Measurements from ENCODE around the gene NCOA7.
"Not testable (repeated sequence)": the region's sequence is repeated elsewhere in the genome, so short reads cannot be mapped to it uniquely, and the experiment has no call there.

NCOA7 gene

DNA sequence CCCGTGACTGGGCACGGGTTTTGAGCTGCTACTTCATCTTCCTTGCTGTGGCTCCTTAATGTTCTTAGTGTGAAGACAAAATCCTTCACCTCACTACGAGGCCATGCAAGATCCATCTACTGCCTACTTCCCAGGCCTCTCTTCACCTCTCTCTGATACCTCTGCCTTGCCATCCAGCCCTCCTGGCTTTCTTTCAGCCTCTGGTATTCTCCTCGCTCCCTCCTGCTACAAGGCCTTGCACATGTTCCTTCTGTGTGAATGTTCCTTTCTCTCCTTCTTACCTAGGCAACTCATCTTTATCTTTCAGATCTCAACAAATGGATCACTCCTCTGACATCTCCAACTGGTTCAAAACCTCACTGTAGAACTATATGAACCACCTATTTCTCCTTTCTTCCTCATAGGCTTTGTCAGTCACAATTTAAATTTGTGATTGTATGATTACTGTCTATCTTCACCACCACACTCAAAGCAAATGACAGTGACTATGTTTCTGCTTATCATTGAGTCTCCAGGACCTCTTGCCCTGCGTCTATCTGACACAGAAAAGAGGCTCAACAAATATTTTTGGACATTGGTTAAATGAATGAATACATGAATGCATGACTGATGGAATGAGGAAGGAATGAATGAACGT is 21.5 kb upstream of the NCOA7 start:
- no CpG with 5 or more reads among the region's 6 CpGs for whole genome bisulfite sequencing, 2 donors (ENCODE audit: extremely low coverage in 2 of 2, insufficient read length in 2 of 2, insufficient replicate concordance in 1 of 2)
- no peak overlapping the region for H3K23ac ChIP-seq (ENCODE audit: low read depth, low read length, poor library complexity)

DNA sequence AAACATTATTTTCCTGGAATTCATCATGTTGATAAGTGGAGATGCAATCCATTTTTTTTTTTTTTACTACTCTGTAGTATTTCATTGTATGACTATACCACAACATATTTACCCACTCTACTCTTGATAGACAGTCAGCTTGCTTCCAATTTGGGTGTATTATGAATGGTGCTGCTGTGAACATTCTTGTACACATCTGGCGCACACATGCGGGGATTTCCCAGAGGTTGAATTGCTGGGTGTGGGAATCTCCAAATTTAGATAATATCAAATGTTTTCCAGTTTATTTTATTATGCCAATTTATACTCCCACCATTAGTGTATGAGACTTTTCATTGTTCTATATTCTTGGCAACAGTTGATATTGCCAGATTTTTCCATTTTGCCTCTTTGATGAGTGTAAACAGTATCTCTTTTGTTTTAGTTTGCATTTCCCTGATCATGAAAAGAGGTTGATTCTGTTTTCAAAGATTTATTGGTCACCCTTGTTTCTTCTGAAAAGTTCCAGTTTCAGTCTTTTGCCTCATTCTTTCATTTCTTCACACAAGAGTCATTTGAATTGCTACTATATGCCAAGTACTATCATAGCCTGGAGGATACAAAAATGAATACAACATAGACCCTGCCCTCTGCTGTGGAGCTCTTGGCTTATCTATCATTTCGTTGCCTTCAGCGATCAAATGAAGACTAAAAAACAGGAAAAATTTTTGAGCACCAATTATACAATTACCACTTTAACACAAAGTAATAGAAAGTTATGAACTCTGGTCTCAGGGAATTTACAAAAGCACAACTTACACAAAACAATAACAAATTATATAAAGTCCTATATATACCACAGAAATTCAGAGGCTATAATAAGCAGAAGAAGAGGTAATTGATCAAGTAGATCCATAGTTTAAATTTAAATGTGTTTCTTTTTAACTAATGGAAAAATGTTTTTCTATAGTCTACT is 17.1 kb upstream of the NCOA7 start:
- H3K18ac ChIP-seq (ENCODE audit: low read length): no peak overlapping the region

More for the DNA sequence above, 21.5 kb upstream of the NCOA7 start:
- Histone ChIP-seq H3K4ac (ENCODE audit: low read length) (no peak overlapping the region), H3K14ac (ENCODE audit: low read length) (no peak overlapping the region), H3K4me3 (ENCODE audit: low read length in 2 of 2) (no peak overlapping the region), H3K27me3 (ENCODE audit: control insufficient read depth in 3 of 3, insufficient read depth in 3 of 3, low read depth in 1 of 3, low read length in 3 of 3) (peaks cover 0 to 38% (median 0%) of the 10 kb centered on the region in 3 experiments), H3K36me3 (replicated peaks in 1 of 2; ENCODE audit: control insufficient read depth in 2 of 2, insufficient read depth in 2 of 2, low read length in 2 of 2) (no peaks in the 10 kb centered on the region), H3K9ac (ENCODE audit: low read depth, low read length, poor library complexity) (no peak overlapping the region), H2AFZ (ENCODE audit: low read length) (no peak overlapping the region), H3K79me1 (ENCODE audit: low read depth, low read length) (no peaks in the 10 kb centered on the region), H3K27ac (replicated peaks; ENCODE audit: low read length) (no peak overlapping the region), H2BK5ac (ENCODE audit: low read length) (no peak overlapping the region), H2BK15ac (ENCODE audit: low read length) (no peak overlapping the region), H2BK120ac (ENCODE audit: low read depth, low read length) (no peak overlapping the region), H3K9me3 (replicated peaks in 1 of 2; ENCODE audit: control insufficient read depth in 2 of 2, insufficient read depth in 1 of 2, low read depth in 1 of 2, low read length in 2 of 2) (no peaks in the 10 kb centered on the region), H2BK12ac (ENCODE audit: low read length) (no peak overlapping the region), H3K4me2 (ENCODE audit: insufficient read depth, low read length, poor library complexity, severe bottlenecking) (no peak overlapping the region), H4K8ac (ENCODE audit: low read depth, low read length) (no peak overlapping the region), H4K91ac (ENCODE audit: low read depth, low read length, poor library complexity) (no peak overlapping the region), H3K18ac (ENCODE audit: low read length) (no peak overlapping the region), H3K4me1 (ENCODE audit: control insufficient read depth in 2 of 2, insufficient read depth in 1 of 2, low read depth in 1 of 2, low read length in 2 of 2) (no peaks in the 10 kb centered on the region), H2AK5ac (ENCODE audit: low read depth, low read length) (no peak overlapping the region)
- DNase-seq (ENCODE audit: low spot score): no peak

DNA sequence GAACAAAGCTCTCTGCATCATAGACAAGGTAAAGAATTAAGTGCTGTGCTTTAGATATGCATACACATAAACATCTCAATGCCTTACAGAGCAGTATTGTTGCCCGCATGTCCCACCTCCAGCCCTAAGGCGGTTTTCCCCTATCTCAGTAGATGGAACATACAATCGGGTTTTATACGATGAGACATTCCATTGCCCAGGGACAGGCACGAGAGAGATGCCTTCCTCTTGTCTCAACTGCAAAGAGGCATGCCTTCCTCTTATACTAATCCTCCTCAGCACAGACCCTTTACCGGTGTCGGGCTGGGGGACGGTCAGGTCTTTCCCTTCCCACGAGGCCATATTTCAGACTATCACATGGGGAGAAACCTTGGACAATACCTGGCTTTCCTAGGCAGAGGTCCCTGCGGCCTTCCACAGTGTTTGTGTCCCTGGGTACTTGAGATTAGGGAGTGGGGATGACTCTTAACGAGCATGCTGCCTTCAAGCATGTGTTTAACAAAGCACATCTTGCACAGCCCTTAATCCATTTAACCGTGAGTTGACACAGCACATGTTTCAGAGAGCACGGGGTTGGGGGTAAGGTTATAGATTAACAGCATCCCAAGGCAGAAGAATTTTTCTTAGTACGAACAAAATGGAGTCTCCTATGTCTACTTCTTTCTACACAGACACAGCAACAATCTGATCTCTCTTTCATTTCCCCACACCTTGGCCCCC is 14.5 kb upstream of the NCOA7 start:
- H3K14ac ChIP-seq (ENCODE audit: low read length); H3K4ac ChIP-seq (ENCODE audit: low read length); H2AK5ac ChIP-seq (ENCODE audit: low read depth, low read length); H2BK5ac ChIP-seq (ENCODE audit: low read length); H4K91ac ChIP-seq (ENCODE audit: low read depth, low read length, poor library complexity); H3K4me1 ChIP-seq (ENCODE audit: control insufficient read depth in 2 of 2, insufficient read depth in 1 of 2, low read depth in 1 of 2, low read length in 2 of 2); H3K79me1 ChIP-seq (ENCODE audit: low read depth, low read length); H3K4me3 ChIP-seq (ENCODE audit: low read length in 2 of 2); H3K4me2 ChIP-seq (ENCODE audit: insufficient read depth, low read length, poor library complexity, severe bottlenecking); H2AFZ ChIP-seq (ENCODE audit: low read length); H3K36me3 ChIP-seq (replicated peaks in 1 of 2; ENCODE audit: control insufficient read depth in 2 of 2, insufficient read depth in 2 of 2, low read length in 2 of 2); H3K23ac ChIP-seq (ENCODE audit: low read depth, low read length, poor library complexity); H3K27ac ChIP-seq (replicated peaks; ENCODE audit: low read length); H3K9ac ChIP-seq (ENCODE audit: low read depth, low read length, poor library complexity); H3K18ac ChIP-seq (ENCODE audit: low read length); H2BK12ac ChIP-seq (ENCODE audit: low read length); H3K9me3 ChIP-seq (replicated peaks in 1 of 2; ENCODE audit: control insufficient read depth in 2 of 2, insufficient read depth in 1 of 2, low read depth in 1 of 2, low read length in 2 of 2); H2BK120ac ChIP-seq (ENCODE audit: low read depth, low read length); DNase-seq (ENCODE audit: low spot score); H2BK15ac ChIP-seq (ENCODE audit: low read length); H4K8ac ChIP-seq (ENCODE audit: low read depth, low read length): not testable (repeated sequence)
- peaks cover 0 to 13% (median 0%) of the 10 kb centered on the region in 3 experiments for H3K27me3 ChIP-seq (ENCODE audit: control insufficient read depth in 3 of 3, insufficient read depth in 3 of 3, low read depth in 1 of 3, low read length in 3 of 3)
- WGBS, 2 donors (ENCODE audit: extremely low coverage in 2 of 2, insufficient read length in 2 of 2, insufficient replicate concordance in 1 of 2): no CpG with 5 or more reads among the region's 14 CpGs

More for the DNA sequence above, 17.1 kb upstream of the NCOA7 start:
- Histone ChIP-seq H3K4me1 (ENCODE audit: control insufficient read depth in 2 of 2, insufficient read depth in 1 of 2, low read depth in 1 of 2, low read length in 2 of 2) (no peaks in the 10 kb centered on the region), H2BK5ac (ENCODE audit: low read length) (no peak overlapping the region), H2BK12ac (ENCODE audit: low read length) (no peak overlapping the region), H3K4me2 (ENCODE audit: insufficient read depth, low read length, poor library complexity, severe bottlenecking) (no peak overlapping the region), H3K4me3 (ENCODE audit: low read length in 2 of 2) (no peak overlapping the region), H3K79me1 (ENCODE audit: low read depth, low read length) (no peaks in the 10 kb centered on the region), H3K4ac (ENCODE audit: low read length) (no peak overlapping the region), H3K36me3 (replicated peaks in 1 of 2; ENCODE audit: control insufficient read depth in 2 of 2, insufficient read depth in 2 of 2, low read length in 2 of 2) (no peaks in the 10 kb centered on the region), H3K27me3 (ENCODE audit: control insufficient read depth in 3 of 3, insufficient read depth in 3 of 3, low read depth in 1 of 3, low read length in 3 of 3) (peaks cover 0 to 13% (median 0%) of the 10 kb centered on the region in 3 experiments), H3K9me3 (replicated peaks in 1 of 2; ENCODE audit: control insufficient read depth in 2 of 2, insufficient read depth in 1 of 2, low read depth in 1 of 2, low read length in 2 of 2) (no peaks in the 10 kb centered on the region), H3K23ac (ENCODE audit: low read depth, low read length, poor library complexity) (no peak overlapping the region), H3K9ac (ENCODE audit: low read depth, low read length, poor library complexity) (no peak overlapping the region), H2BK15ac (ENCODE audit: low read length) (no peak overlapping the region), H2AK5ac (ENCODE audit: low read depth, low read length) (no peak overlapping the region), H4K8ac (ENCODE audit: low read depth, low read length) (no peak overlapping the region), H2BK120ac (ENCODE audit: low read depth, low read length) (no peak overlapping the region), H4K91ac (ENCODE audit: low read depth, low read length, poor library complexity) (no peak overlapping the region), H2AFZ (ENCODE audit: low read length) (no peak overlapping the region), H3K27ac (replicated peaks; ENCODE audit: low read length) (no peak overlapping the region), H3K14ac (ENCODE audit: low read length) (no peak overlapping the region)
- no CpG with 5 or more reads among the region's 4 CpGs for WGBS, 2 donors (ENCODE audit: extremely low coverage in 2 of 2, insufficient read length in 2 of 2, insufficient replicate concordance in 1 of 2)
- DNase-seq (ENCODE audit: low spot score): no peak
